Measurements from ENCODE around the gene COL6A6.

DNA sequence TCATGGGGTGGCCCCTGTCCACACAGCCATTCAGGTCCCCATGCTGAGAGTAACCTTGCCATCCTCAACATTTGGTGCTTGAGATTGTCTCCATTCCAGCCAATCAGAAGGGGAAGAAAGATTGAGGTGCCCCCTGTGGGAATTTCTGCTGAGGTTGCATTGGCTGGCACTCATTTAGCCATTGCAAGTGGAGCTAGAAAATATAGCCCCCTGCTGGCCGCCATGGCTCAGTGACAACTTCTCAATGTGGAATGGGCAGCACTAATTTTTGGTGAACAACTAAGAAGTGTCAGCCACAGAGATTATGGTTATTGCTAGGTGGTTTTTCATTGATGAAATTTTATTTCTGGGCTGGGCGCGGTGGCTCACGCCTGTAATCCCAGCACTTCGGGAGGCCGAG lies 22.0 kb downstream of the COL6A6 start:
- no peak for TF ChIP-seq POLR2A (IDR thresholded peaks at IDR 0.05)
- TF ChIP-seq, protein P1, sequence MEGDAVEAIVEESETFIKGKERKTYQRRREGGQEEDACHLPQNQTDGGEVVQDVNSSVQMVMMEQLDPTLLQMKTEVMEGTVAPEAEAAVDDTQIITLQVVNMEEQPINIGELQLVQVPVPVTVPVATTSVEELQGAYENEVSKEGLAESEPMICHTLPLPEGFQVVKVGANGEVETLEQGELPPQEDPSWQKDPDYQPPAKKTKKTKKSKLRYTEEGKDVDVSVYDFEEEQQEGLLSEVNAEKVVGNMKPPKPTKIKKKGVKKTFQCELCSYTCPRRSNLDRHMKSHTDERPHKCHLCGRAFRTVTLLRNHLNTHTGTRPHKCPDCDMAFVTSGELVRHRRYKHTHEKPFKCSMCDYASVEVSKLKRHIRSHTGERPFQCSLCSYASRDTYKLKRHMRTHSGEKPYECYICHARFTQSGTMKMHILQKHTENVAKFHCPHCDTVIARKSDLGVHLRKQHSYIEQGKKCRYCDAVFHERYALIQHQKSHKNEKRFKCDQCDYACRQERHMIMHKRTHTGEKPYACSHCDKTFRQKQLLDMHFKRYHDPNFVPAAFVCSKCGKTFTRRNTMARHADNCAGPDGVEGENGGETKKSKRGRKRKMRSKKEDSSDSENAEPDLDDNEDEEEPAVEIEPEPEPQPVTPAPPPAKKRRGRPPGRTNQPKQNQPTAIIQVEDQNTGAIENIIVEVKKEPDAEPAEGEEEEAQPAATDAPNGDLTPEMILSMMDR (IDR thresholded peaks at IDR 0.05): no peak

Data from uterus (tissue), 2 donors.